ENCODE measurements around the gene MYO3B.

MYO3B gene

DNA sequence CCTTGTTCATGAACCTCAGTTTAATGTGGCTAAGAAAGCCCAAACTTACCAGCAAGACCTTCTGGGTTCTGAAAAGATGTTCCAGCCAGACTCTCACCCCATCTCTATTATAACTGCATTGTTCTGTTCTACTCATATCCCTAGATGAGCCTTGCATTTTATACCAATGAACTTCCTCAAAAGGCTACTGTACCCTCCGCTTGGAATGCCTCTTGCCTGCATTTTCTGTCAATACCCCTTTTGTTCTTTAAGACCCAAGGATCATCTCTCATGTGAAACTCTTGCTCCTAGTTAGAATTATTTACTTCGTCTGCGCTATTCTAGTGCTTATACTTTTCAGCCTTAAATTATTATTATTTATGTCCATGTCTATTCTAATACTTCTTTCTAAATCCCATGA lies 181.5 kb downstream of the MYO3B start:
- H3K4ac ChIP-seq (ENCODE audit: low read depth, low read length) = no peak overlapping the region

DNA sequence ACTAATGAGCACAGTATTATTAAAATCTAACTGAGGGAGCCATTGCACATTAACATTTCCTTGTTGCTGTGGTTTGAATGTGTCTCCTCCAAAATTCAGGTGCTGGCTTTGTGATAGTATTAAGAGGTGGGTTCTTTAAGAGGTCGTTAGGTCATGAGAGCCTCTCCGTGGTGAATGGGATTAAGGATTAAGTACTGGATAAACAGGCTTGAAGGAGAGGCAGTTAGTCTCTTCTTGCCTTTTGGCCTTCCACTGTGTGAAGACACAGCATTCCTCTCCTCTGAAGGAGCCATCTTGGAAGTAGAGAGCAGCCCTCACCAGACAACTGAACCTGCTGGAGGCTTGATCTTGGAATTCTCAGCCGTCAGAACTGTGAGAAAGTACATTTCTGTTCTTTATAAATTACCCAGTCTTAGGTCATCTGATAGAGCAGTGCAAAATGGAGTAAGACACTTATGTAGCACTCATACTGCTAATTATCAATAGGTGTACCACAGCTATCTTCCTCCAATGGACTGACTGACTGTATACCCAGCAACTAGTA lies 182.7 kb downstream of the MYO3B start:
- no peak overlapping the region for H3K9ac ChIP-seq (ENCODE audit: low read length)
- H3K4me2 ChIP-seq (ENCODE audit: low read length) = no peak overlapping the region
- peak overlapping the region; percentile 16 for H3K18ac ChIP-seq (ENCODE audit: low read length)
- no peak overlapping the region for H3K27ac ChIP-seq (ENCODE audit: low read depth, low read length)
- H3K4me1 ChIP-seq (ENCODE audit: control insufficient read depth, low read depth, low read length) = peaks cover 8% of the 10 kb centered on the region
- peak; percentile 59 for DNase-seq
- H3K23ac ChIP-seq (ENCODE audit: low read length) = no peak overlapping the region
- peak overlapping the region; percentile 16 for H3K4ac ChIP-seq (ENCODE audit: low read depth, low read length)
- H2BK15ac ChIP-seq (replicated peaks; ENCODE audit: low read depth) = no peak overlapping the region
- H3K79me1 ChIP-seq (ENCODE audit: low read length) = no peaks in the 10 kb centered on the region
- no peak overlapping the region for H4K8ac ChIP-seq (ENCODE audit: low read depth, low read length)
- H2BK5ac ChIP-seq (ENCODE audit: low read length) = no peak overlapping the region
- no peak overlapping the region for H4K5ac ChIP-seq (ENCODE audit: low read length)
- H3K4me3 ChIP-seq (ENCODE audit: low read length) = no peak overlapping the region
- no peaks in the 10 kb centered on the region for H3K79me2 ChIP-seq (ENCODE audit: control insufficient read depth, insufficient read depth, low read length)
- H2AK5ac ChIP-seq (ENCODE audit: low read length) = no peak overlapping the region
- no peak overlapping the region for H2BK120ac ChIP-seq (ENCODE audit: low read depth, low read length)
- H3K36me3 ChIP-seq (ENCODE audit: control insufficient read depth, insufficient read depth, low read length) = no peaks in the 10 kb centered on the region
- H3K27me3 ChIP-seq (ENCODE audit: insufficient read depth, low read length, poor library complexity) = no peaks in the 10 kb centered on the region
- WGBS (ENCODE audit: extremely low coverage, insufficient coverage, low lambda C conversion rate) = no CpG with 5 or more reads among the region's 3 CpGs
- peak overlapping the region; percentile 35 for H3K56ac ChIP-seq (ENCODE audit: low read length)

More for the DNA sequence above, 181.5 kb downstream of the MYO3B start:
- H3K27me3 ChIP-seq (ENCODE audit: insufficient read depth, low read length, poor library complexity) = no peaks in the 10 kb centered on the region
- H2BK120ac ChIP-seq (ENCODE audit: low read depth, low read length) = no peak overlapping the region
- WGBS (ENCODE audit: extremely low coverage, insufficient coverage, low lambda C conversion rate) = no CpG with 5 or more reads among the region's 3 CpGs
- H3K9ac ChIP-seq (ENCODE audit: low read length) = no peak overlapping the region
- H3K27ac ChIP-seq (ENCODE audit: low read depth, low read length) = no peak overlapping the region
- H2AK5ac ChIP-seq (ENCODE audit: low read length) = no peak overlapping the region
- peaks cover 17% of the 10 kb centered on the region for H3K4me1 ChIP-seq (ENCODE audit: control insufficient read depth, low read depth, low read length)
- H4K5ac ChIP-seq (ENCODE audit: low read length) = no peak overlapping the region
- H3K4me3 ChIP-seq (ENCODE audit: low read length) = no peak overlapping the region
- no peak overlapping the region for H3K18ac ChIP-seq (ENCODE audit: low read length)
- H2BK5ac ChIP-seq (ENCODE audit: low read length) = no peak overlapping the region
- no peaks in the 10 kb centered on the region for H3K79me1 ChIP-seq (ENCODE audit: low read length)
- no peaks in the 10 kb centered on the region for H3K79me2 ChIP-seq (ENCODE audit: control insufficient read depth, insufficient read depth, low read length)
- H3K56ac ChIP-seq (ENCODE audit: low read length) = no peak overlapping the region
- no peak overlapping the region for H2BK15ac ChIP-seq (replicated peaks; ENCODE audit: low read depth)
- no peak overlapping the region for H3K23ac ChIP-seq (ENCODE audit: low read length)
- peak overlapping the region; percentile 28 for H4K8ac ChIP-seq (ENCODE audit: low read depth, low read length)
- no peaks in the 10 kb centered on the region for H3K36me3 ChIP-seq (ENCODE audit: control insufficient read depth, insufficient read depth, low read length)
- no peak for DNase-seq
- no peak overlapping the region for H3K4me2 ChIP-seq (ENCODE audit: low read length)

DNA sequence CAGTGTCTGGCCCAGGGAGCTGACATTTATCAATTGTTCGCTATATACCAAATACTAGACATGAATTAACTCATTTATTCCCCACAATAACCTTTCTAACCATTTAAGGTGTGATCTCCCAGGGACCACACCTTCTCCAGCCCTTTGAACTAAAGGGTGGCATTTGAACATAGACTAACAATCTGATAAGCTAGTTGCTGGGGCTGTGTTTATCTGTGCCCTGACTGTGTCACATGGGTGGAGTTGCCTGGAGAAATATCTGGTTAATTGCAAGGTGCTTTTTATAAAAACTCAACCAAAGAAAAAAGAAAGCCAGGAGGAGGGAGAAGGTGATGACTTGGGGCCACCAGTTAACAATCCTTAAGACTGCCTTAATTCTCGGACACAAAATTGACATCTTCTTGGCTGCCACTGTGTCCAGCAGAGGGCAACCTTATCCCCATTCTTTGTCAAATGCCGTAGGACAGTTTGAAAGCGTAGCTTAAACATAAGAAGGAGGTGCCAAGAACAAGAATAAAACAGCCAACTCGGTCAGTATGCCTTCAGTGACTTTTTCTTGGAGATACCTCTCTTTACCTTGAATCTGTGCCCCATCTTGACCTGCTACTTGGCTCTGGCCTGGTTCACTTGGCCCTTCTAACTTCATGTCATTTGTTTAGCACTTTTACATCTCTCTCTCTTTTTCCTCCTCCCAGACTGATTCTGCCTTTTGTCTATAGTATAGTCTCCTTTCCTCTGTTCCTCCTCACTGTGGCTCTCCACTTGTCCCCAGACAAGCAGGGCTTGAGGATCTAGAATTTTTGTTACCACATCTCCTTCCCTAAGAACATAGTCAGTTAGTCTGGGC lies 183.4 kb downstream of the MYO3B start:
- DNase-seq = peak; percentile 81
- H2BK120ac ChIP-seq (ENCODE audit: low read depth, low read length) = peak overlapping the region; percentile 6
- peak overlapping the region; percentile 60 for H3K56ac ChIP-seq (ENCODE audit: low read length)
- H2AK5ac ChIP-seq (ENCODE audit: low read length) = no peak overlapping the region
- H3K4ac ChIP-seq (ENCODE audit: low read depth, low read length) = peak overlapping the region; percentile 16
- no peaks in the 10 kb centered on the region for H3K79me2 ChIP-seq (ENCODE audit: control insufficient read depth, insufficient read depth, low read length)
- no peak overlapping the region for H2BK15ac ChIP-seq (replicated peaks; ENCODE audit: low read depth)
- no peak overlapping the region for H3K4me2 ChIP-seq (ENCODE audit: low read length)
- H3K23ac ChIP-seq (ENCODE audit: low read length) = no peak overlapping the region
- no peak overlapping the region for H3K9ac ChIP-seq (ENCODE audit: low read length)
- H2BK5ac ChIP-seq (ENCODE audit: low read length) = no peak overlapping the region
- no peaks in the 10 kb centered on the region for H3K79me1 ChIP-seq (ENCODE audit: low read length)
- WGBS (ENCODE audit: extremely low coverage, insufficient coverage, low lambda C conversion rate) = no CpG with 5 or more reads among the region's 5 CpGs
- no peaks in the 10 kb centered on the region for H3K27me3 ChIP-seq (ENCODE audit: insufficient read depth, low read length, poor library complexity)
- H4K5ac ChIP-seq (ENCODE audit: low read length) = no peak overlapping the region
- no peaks in the 10 kb centered on the region for H3K36me3 ChIP-seq (ENCODE audit: control insufficient read depth, insufficient read depth, low read length)
- no peak overlapping the region for H3K27ac ChIP-seq (ENCODE audit: low read depth, low read length)
- peaks cover 8% of the 10 kb centered on the region for H3K4me1 ChIP-seq (ENCODE audit: control insufficient read depth, low read depth, low read length)
- no peak overlapping the region for H3K4me3 ChIP-seq (ENCODE audit: low read length)
- peak overlapping the region; percentile 73 for H3K18ac ChIP-seq (ENCODE audit: low read length)
- no peak overlapping the region for H4K8ac ChIP-seq (ENCODE audit: low read depth, low read length)

DNA sequence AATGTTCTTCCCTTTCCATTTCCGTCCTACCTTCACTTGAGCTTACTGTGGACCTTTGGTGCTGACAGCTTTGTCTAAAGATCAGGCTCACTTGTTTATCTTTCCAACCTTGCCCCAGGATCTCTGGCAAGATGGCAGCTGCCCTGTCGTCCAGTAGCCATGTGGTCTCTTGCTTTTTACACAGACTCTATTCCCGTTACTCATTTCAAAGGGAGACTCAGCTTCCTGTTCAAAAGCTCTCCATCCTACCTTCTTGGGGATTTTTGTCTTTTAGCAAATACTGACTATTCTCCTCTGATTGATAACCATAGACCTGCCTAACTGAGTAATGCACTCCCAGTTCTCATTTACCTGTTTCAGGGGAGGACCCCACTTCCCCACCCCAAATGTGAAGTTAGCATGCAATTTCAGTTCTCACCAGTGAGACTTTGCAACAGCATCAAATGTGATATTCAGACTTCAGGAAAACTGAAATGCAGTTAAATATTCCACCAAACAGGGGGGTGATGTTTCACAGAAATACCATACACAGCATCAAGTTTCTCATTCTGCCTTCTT lies 184.4 kb downstream of the MYO3B start:
- Histone ChIP-seq H2AK5ac (ENCODE audit: low read length) (no peak overlapping the region), H2BK120ac (ENCODE audit: low read depth, low read length) (peak overlapping the region; percentile 6), H2BK5ac (ENCODE audit: low read length) (no peak overlapping the region), H3K4me2 (ENCODE audit: low read length) (no peak overlapping the region), H3K18ac (ENCODE audit: low read length) (no peak overlapping the region), H3K23ac (ENCODE audit: low read length) (no peak overlapping the region), H3K79me2 (ENCODE audit: control insufficient read depth, insufficient read depth, low read length) (no peaks in the 10 kb centered on the region), H3K4ac (ENCODE audit: low read depth, low read length) (no peak overlapping the region), H3K4me3 (ENCODE audit: low read length) (no peak overlapping the region), H3K9ac (ENCODE audit: low read length) (no peak overlapping the region), H4K5ac (ENCODE audit: low read length) (no peak overlapping the region), H3K79me1 (ENCODE audit: low read length) (no peaks in the 10 kb centered on the region), H3K36me3 (ENCODE audit: control insufficient read depth, insufficient read depth, low read length) (no peaks in the 10 kb centered on the region), H3K27me3 (ENCODE audit: insufficient read depth, low read length, poor library complexity) (no peaks in the 10 kb centered on the region), H3K27ac (ENCODE audit: low read depth, low read length) (no peak overlapping the region), H3K56ac (ENCODE audit: low read length) (no peak overlapping the region), H3K4me1 (ENCODE audit: control insufficient read depth, low read depth, low read length) (peaks cover 14% of the 10 kb centered on the region), H2BK15ac (replicated peaks; ENCODE audit: low read depth) (no peak overlapping the region), H4K8ac (ENCODE audit: low read depth, low read length) (no peak overlapping the region)
- WGBS (ENCODE audit: extremely low coverage, insufficient coverage, low lambda C conversion rate) = no CpG with 5 or more reads among the region's 3 CpGs
- DNase-seq = no peak

DNA sequence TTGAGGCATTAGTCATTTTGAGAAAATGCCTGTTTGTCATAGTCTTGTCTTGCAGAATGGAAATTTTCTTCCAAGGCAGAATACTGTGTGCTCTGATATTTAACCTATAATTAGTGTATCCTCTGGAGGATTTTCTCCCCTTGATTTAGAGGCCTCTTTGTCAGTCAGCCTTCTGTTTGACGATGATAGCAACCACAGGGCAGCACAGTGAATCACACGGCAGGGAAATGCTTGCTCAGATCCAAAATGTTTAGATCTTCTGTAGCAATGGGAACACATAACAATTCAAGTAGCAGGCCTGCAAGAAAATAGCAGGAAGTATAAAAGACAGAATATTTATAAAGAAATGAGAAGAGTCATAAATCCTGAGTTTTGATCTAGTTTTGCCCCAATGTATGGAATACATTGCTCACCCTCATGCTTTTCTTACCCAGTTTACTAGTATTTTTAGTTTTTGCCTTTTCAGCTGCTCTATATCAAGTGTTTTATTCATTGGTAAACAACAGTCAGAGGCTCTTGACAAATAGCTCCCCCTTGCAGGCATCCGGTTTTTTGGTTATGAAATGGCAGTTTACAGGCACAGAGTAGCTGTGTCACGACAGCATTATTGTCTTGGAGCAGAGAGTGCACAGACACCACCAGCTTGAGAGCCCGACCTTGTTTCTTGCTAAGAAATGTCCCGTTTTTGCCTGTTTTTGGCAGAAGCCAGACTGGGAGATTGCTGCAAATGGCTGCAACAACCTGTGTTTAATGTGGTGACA lies 185.1 kb downstream of the MYO3B start:
- Histone ChIP-seq H4K8ac (ENCODE audit: low read depth, low read length) (no peak overlapping the region), H3K79me2 (ENCODE audit: control insufficient read depth, insufficient read depth, low read length) (no peaks in the 10 kb centered on the region), H3K27me3 (ENCODE audit: insufficient read depth, low read length, poor library complexity) (no peaks in the 10 kb centered on the region), H3K36me3 (ENCODE audit: control insufficient read depth, insufficient read depth, low read length) (no peaks in the 10 kb centered on the region), H3K9ac (ENCODE audit: low read length) (no peak overlapping the region), H3K79me1 (ENCODE audit: low read length) (no peaks in the 10 kb centered on the region), H3K4me3 (ENCODE audit: low read length) (no peak overlapping the region), H2BK15ac (replicated peaks; ENCODE audit: low read depth) (peak overlapping the region; percentile 85), H3K4me1 (ENCODE audit: control insufficient read depth, low read depth, low read length) (peaks cover 14% of the 10 kb centered on the region), H3K23ac (ENCODE audit: low read length) (no peak overlapping the region), H3K27ac (ENCODE audit: low read depth, low read length) (no peak overlapping the region), H4K5ac (ENCODE audit: low read length) (peak overlapping the region; percentile 30), H3K18ac (ENCODE audit: low read length) (peak overlapping the region; percentile 80), H2BK120ac (ENCODE audit: low read depth, low read length) (no peak overlapping the region), H2BK5ac (ENCODE audit: low read length) (no peak overlapping the region), H2AK5ac (ENCODE audit: low read length) (no peak overlapping the region), H3K56ac (ENCODE audit: low read length) (no peak overlapping the region), H3K4ac (ENCODE audit: low read depth, low read length) (no peak overlapping the region), H3K4me2 (ENCODE audit: low read length) (no peak overlapping the region)
- DNase-seq = no peak
- WGBS (ENCODE audit: extremely low coverage, insufficient coverage, low lambda C conversion rate) = no CpG with 5 or more reads among the region's 6 CpGs
